ENCODE results near the gene KLK6. TPM values are rescaled to one million over a fixed set of nuclear protein-coding genes. Genes with fewer than 3 reads are reported as not detected.

The KLK6 gene
- total RNA-seq, 1 donor from 2014 or later, result 3.5 TPM

GRCh38 chr19:50977626-50978025 lies 8.2 kb upstream of the KLK6 start:
- Histone ChIP-seq H3K9ac (ENCODE audit: low read length) (no peak overlapping the region), H4K20me1 (ENCODE audit: insufficient read depth, low read length) (no peaks in the 10 kb centered on the region), H3K4me2 (ENCODE audit: low read length) (no peak overlapping the region), H3K4me3 (ENCODE audit: insufficient read depth, low read depth, low read length) (no peak overlapping the region), H3K27me3 (ENCODE audit: insufficient read depth, low read length) (no peaks in the 10 kb centered on the region), H3K79me2 (ENCODE audit: insufficient read depth, low read length) (no peaks in the 10 kb centered on the region), H2AFZ (ENCODE audit: low read depth, low read length) (no peak overlapping the region), H3K27ac (ENCODE audit: low read depth, low read length) (no peak overlapping the region), H3K9me3 (ENCODE audit: insufficient read depth, low read depth, low read length) (no peaks in the 10 kb centered on the region), H3K4me1 (ENCODE audit: insufficient read depth, low read length) (no peaks in the 10 kb centered on the region), H3K36me3 (ENCODE audit: insufficient read depth, low read length) (no peaks in the 10 kb centered on the region)
- no peak overlapping the region for H3K27ac Mint-ChIP-seq (ENCODE audit: unreplicated experiment)
- H3K4me3 Mint-ChIP-seq (ENCODE audit: unreplicated experiment), result no peak overlapping the region
- H3K9me3 Mint-ChIP-seq (ENCODE audit: unreplicated experiment), result no peaks in the 10 kb centered on the region
- TF ChIP-seq CTCF (IDR thresholded peaks at IDR 0.05; ENCODE audit: insufficient read depth, low read depth, low read length), result no peak
- no peak for TF ChIP-seq EZH2 (IDR thresholded peaks at IDR 0.05; ENCODE audit: insufficient read depth, low read length)
- no peak for FAIRE-seq
- peaks cover 34% of the 10 kb centered on the region for H3K27me3 Mint-ChIP-seq (ENCODE audit: low read depth, unreplicated experiment)
- H3K4me1 Mint-ChIP-seq (ENCODE audit: low read depth, unreplicated experiment), result no peaks in the 10 kb centered on the region
- DNase-seq (ENCODE audit: low read depth), result no peak
- H3K36me3 Mint-ChIP-seq (ENCODE audit: low read depth, unreplicated experiment), result peaks cover 2% of the 10 kb centered on the region

- no peak for DNase-seq (ENCODE audit: low read depth)
- Mint-ChIP-seq H3K27ac (ENCODE audit: unreplicated experiment) (no peak overlapping the region), H3K4me1 (ENCODE audit: low read depth, unreplicated experiment) (no peaks in the 10 kb centered on the region), H3K27me3 (ENCODE audit: low read depth, unreplicated experiment) (peaks cover 22% of the 10 kb centered on the region), H3K9me3 (ENCODE audit: unreplicated experiment) (no peaks in the 10 kb centered on the region), H3K36me3 (ENCODE audit: low read depth, unreplicated experiment) (peaks cover 2% of the 10 kb centered on the region), H3K4me3 (ENCODE audit: unreplicated experiment) (no peak overlapping the region)
- Histone ChIP-seq H3K9ac (ENCODE audit: low read length) (no peak overlapping the region), H3K4me3 (ENCODE audit: insufficient read depth, low read depth, low read length) (no peak overlapping the region), H3K9me3 (ENCODE audit: insufficient read depth, low read depth, low read length) (no peaks in the 10 kb centered on the region), H3K4me2 (ENCODE audit: low read length) (no peak overlapping the region), H3K27me3 (ENCODE audit: insufficient read depth, low read length) (no peaks in the 10 kb centered on the region), H3K79me2 (ENCODE audit: insufficient read depth, low read length) (no peaks in the 10 kb centered on the region), H3K27ac (ENCODE audit: low read depth, low read length) (no peak overlapping the region), H2AFZ (ENCODE audit: low read depth, low read length) (no peak overlapping the region), H3K36me3 (ENCODE audit: insufficient read depth, low read length) (no peaks in the 10 kb centered on the region), H4K20me1 (ENCODE audit: insufficient read depth, low read length) (no peaks in the 10 kb centered on the region), H3K4me1 (ENCODE audit: insufficient read depth, low read length) (no peaks in the 10 kb centered on the region)
- TF ChIP-seq CTCF (IDR thresholded peaks at IDR 0.05; ENCODE audit: insufficient read depth, low read depth, low read length), result no peak
- no peak for TF ChIP-seq EZH2 (IDR thresholded peaks at IDR 0.05; ENCODE audit: insufficient read depth, low read length)
- FAIRE-seq, result no peak
These were observed 6.4 kb upstream of the KLK6 start for GRCh38 chr19:50975766-50976165.

DNA sequence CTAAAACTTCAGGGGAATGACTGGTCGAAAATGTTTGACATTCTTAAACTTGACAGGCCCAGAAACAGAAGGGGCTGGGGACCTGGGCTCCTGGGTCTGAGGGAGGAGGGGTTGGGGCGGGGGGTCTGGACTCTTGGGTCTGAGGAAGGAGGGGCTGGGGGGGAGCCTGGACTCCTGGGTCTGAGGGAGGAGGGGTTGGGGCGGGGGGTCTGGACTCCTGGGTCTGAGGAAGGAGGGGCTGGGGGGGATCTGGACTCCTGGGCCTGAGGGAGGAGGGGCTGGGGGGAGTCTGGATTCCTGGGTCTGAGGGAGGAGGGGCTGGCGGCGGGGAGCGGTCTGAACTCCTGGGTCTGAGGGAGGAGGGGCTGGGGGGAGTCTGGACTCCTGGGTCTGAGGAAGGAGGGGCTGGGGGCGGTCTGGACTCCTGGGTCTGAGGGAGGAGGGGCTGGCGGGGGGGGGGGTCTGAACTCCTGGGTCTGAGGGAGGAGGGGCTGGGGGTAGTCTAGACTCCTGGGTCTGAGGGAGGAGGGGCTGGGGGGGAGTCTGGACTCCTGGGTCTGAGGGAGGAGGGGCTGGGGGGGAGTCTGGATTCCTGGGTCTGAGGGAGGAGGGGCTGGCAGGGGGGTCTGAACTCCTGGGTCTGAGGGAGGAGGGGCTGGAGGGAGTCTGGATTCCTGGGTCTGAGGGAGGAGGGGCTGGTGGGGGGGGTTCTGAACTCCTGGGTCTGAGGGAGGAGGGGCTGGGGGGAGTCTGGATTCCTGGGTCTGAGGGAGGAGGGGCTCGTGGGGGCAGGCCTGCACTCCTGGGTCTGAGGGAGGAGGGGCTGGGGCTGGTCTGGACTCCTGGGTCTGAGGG lies 5.5 kb upstream of the KLK6 start:
- no peak for DNase-seq (ENCODE audit: low read depth)
- FAIRE-seq, result no peak
- H3K27ac ChIP-seq (ENCODE audit: low read depth, low read length), result no peak overlapping the region
- H3K4me1 Mint-ChIP-seq (ENCODE audit: low read depth, unreplicated experiment), result no peaks in the 10 kb centered on the region
- TF ChIP-seq CTCF (IDR thresholded peaks at IDR 0.05; ENCODE audit: insufficient read depth, low read depth, low read length) (no peak), EZH2 (IDR thresholded peaks at IDR 0.05; ENCODE audit: insufficient read depth, low read length) (no peak)
- H3K4me1 ChIP-seq (ENCODE audit: insufficient read depth, low read length), result no peaks in the 10 kb centered on the region
- no peak overlapping the region for H3K4me3 Mint-ChIP-seq (ENCODE audit: unreplicated experiment)
- H3K27me3 ChIP-seq (ENCODE audit: insufficient read depth, low read length), result no peaks in the 10 kb centered on the region
- no peak overlapping the region for H2AFZ ChIP-seq (ENCODE audit: low read depth, low read length)
- H3K9ac ChIP-seq (ENCODE audit: low read length), result no peak overlapping the region
- no peaks in the 10 kb centered on the region for H3K9me3 Mint-ChIP-seq (ENCODE audit: unreplicated experiment)
- no peaks in the 10 kb centered on the region for H3K79me2 ChIP-seq (ENCODE audit: insufficient read depth, low read length)
- no peak overlapping the region for H3K4me3 ChIP-seq (ENCODE audit: insufficient read depth, low read depth, low read length)
- H3K4me2 ChIP-seq (ENCODE audit: low read length), result no peak overlapping the region
- H3K9me3 ChIP-seq (ENCODE audit: insufficient read depth, low read depth, low read length), result no peaks in the 10 kb centered on the region
- H3K36me3 ChIP-seq (ENCODE audit: insufficient read depth, low read length), result no peaks in the 10 kb centered on the region
- no peaks in the 10 kb centered on the region for H4K20me1 ChIP-seq (ENCODE audit: insufficient read depth, low read length)
- peaks cover 2% of the 10 kb centered on the region for H3K36me3 Mint-ChIP-seq (ENCODE audit: low read depth, unreplicated experiment)
- H3K27me3 Mint-ChIP-seq (ENCODE audit: low read depth, unreplicated experiment), result peaks cover 21% of the 10 kb centered on the region
- no peak overlapping the region for H3K27ac Mint-ChIP-seq (ENCODE audit: unreplicated experiment)

Data from astrocyte (in vitro differentiated cells and primary cell).